ENCODE measurements around the gene HTR1A. TPM values are rescaled to one million over a fixed set of nuclear protein-coding genes. Genes with fewer than 3 reads are reported as not detected.

Gene HTR1A
- total and polyA plus RNA-seq, 2 of the 8 experiments (the other 6 are each of a cell fraction or from before 2014, with no cell fraction given) = 4.7 to 6.5 TPM

DNA sequence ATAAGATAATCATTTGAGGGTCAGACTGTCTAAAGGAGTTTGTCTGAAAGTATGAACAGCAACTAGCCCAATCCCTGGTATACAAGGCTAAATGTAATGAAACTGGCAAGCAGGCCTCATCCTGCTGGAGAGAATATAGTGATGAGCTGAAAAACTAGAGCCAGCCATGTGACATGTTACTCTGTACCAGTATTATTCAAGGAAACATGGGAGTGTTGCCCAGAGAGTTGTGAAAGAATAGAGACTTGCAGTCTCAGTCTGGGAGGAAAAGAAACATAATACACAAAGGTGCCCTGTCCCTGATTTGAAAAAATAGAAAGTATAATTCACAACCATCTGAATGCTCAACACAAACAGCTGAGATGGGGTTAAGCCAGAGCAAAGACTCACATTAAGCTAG, 37.9 kb upstream of the HTR1A start (continued):
- TF ChIP-seq, protein P1, sequence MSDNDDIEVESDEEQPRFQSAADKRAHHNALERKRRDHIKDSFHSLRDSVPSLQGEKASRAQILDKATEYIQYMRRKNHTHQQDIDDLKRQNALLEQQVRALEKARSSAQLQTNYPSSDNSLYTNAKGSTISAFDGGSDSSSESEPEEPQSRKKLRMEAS (IDR thresholded peaks at IDR 0.05) = no peak
- no peak for TF ChIP-seq CTBP2 (IDR thresholded peaks at IDR 0.05; ENCODE audit: borderline replicate concordance, insufficient read depth, insufficient read length, low read length)
- TF ChIP-seq MAFK (IDR thresholded peaks at IDR 0.05; ENCODE audit: low read depth, low read length) = no peak
- TF ChIP-seq, protein P2, sequence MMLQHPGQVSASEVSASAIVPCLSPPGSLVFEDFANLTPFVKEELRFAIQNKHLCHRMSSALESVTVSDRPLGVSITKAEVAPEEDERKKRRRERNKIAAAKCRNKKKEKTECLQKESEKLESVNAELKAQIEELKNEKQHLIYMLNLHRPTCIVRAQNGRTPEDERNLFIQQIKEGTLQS (IDR thresholded peaks at IDR 0.05; ENCODE audit: insufficient read depth, low read depth, low read length) = no peak
- TF ChIP-seq TEAD4 (IDR thresholded peaks at IDR 0.05; ENCODE audit: low read depth, low read length) = no peak
- no peak for TF ChIP-seq HDAC2 (IDR thresholded peaks at IDR 0.05; ENCODE audit: borderline replicate concordance in 1 of 2, low read depth in 2 of 2, low read length in 2 of 2)
